GM18951 (cell line): Measurements from ENCODE around the gene PTPRN2.

Experiments used
- POLR2A ChIP-seq: IDR thresholded peaks from 4 replicates; pipeline ENCODE4 v1.6.1; 2011; ENCODE audit warnings: mild to moderate bottlenecking; ENCODE audit not compliant: insufficient read length, insufficient read depth; ENCODE audit errors: extremely low read depth
- in situ Hi-C: fragments of 300-500 bp; cut with MboI; formaldehyde crosslinking; loops from one replicate; pipeline ENCODE4 v1.12.0; 2022; ENCODE audit warnings: low sequenced_read_pairs, mixed read lengths, inconsistent platforms; ENCODE audit not compliant: unreplicated experiment

Gene PTPRN2

DNA sequence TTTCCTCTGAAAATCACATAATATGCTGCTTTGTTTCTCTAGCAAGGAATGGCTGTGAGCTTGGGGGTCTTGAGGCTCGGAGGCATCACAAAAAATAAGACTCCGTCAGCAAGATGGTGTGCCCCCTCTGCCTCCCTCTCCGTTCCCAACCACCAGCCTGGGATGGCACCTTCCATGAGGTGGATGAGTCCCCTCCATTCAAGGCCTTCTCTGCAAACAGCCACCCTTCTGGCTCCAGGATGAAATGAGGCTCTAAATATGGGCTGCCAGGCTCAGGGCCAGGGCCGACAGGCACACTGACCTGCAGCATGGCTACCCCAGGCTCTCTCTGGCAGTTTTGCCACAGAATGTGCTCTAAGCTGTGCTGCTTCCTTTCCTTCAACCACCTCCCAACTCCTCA lies 521.5 kb downstream of the PTPRN2 start:
- no peak for TF ChIP-seq POLR2A
- in situ Hi-C loops = no loop called here

DNA sequence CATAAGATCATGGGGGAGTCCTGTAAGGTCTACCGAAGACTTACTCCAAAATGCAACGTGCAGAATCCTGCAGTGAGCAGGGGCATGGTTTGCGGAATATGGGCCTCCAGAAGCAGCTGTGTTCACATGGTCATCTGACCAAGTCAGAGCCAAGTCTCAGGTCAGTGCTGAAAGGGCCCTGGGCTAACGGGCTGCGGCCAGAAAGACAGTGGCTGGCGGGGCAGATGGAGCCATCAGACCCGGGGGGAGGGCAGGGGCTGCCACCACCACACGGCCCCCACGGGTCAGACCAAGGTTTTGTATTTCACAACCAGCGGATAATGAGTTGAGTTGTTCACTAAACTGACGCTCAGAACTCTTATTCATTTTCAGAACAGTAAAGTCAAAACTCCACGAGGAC lies 522.3 kb downstream of the PTPRN2 start:
- no peak for TF ChIP-seq POLR2A
- in situ Hi-C loops = no loop called here

DNA sequence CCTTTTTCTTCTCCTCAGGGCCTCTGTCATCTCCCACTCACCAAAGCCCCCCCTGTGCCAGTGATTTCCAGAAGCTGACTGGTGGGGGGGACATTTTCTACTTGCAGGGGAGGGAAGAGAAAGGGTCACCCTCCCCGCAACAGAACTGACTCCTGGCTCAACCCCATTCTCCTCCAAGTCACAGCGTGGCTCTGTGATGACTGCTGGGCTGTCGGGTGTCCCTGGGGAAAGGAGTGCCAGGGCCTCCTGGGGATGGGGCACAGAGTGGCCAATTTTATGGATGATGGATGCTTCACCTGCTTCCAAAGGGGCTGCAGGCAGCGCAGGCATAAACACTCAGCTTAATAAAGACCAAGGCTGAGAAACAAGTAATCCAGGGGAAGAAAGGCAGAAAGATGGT lies 523.0 kb downstream of the PTPRN2 start:
- TF ChIP-seq POLR2A = no peak
- in situ Hi-C loops = no loop called here

DNA sequence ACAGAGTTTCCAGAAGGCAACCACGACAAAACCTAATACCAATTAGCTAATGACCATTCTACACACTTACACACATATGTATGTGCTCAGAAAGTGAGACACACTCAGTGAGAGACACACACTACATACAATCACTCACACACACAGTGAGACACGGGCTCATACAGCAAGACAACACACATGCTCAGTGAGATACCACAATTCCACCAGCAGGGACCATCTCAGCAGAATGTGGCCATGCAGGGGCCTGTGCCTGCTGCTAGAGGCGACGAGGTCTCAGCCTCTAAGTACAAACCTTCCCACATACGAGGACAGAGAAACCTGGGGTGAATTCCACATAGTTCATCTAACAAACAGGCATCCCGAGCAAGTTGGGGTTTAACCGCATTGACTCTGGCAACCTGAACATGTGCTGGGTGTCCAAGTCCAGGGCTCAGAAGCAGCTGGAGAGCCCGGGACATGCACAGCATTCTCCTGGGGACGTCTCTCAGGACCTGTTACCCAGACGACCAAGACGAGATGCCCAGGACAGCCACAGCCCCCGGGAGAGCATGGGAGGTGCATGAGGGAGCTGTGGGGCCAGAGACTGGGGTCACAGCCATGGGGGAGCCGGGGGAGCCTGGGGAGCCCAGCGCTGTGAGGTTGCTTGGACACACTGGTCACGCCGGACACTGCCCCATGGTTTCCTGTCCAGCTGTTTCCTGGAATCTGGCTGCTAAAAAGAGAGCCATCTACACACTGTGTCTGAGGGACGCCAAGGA lies 523.6 kb downstream of the PTPRN2 start:
- TF ChIP-seq POLR2A = no peak
- in situ Hi-C loops = no loop called here

DNA sequence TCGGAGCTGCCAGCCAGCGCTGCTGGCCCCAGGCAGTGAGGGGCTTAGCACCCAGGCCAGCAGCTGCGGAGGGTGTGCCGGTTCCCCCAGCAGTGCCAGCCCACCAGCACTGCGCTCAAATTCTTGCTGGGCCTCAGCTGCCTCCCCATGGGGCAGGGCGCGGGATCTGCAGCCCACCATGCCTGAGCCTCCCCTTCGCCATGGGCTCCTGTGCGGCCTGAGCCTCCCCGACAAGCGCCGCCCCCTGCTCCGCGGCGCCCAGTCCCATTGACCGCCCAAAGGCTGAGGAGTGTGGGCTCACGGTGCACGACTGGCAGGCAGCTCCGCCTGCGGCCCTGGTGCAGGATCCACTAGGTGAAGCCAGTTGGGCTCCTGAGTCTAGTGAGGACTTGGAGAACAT lies 525.0 kb downstream of the PTPRN2 start:
- no peak for TF ChIP-seq POLR2A
- in situ Hi-C loops = no loop called here

DNA sequence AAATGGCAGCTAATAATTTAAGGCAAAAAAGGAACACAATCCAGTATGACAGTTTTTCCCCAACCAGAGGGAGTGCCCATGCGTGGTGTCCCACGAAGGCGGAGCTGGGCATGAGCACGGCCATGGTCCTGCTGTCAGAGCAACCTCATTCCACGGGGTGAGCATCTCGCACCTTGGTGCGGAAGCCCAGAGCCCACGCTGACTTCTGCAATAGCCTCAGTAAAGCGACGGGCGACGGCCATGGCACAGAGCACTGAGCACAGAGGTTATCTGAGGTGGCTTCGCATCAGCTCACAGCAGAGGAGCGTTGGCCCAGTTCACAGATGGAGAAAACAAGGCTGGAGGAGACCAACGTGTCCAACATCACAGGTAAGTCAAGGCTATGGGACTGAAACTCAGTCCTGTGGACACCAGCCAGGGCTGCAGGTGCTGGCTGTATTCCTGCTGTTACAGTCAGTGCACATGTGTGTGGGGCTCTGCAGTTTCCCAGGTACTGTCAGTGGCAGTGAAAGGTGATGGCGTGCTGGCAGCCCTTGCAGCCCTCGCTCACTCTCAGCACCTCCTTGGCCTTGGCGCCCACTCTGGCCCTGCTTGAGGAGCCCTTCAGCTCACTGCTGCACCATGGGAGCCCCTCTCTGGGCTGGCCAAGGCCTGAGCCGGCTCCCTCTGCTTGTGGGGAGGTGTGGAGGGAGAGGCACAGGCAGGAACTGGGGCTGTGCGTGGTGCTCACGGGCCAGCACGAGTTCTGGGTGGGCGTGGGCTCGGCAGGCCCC lies 525.6 kb downstream of the PTPRN2 start:
- no peak for TF ChIP-seq POLR2A
- in situ Hi-C loops = no loop called here

DNA sequence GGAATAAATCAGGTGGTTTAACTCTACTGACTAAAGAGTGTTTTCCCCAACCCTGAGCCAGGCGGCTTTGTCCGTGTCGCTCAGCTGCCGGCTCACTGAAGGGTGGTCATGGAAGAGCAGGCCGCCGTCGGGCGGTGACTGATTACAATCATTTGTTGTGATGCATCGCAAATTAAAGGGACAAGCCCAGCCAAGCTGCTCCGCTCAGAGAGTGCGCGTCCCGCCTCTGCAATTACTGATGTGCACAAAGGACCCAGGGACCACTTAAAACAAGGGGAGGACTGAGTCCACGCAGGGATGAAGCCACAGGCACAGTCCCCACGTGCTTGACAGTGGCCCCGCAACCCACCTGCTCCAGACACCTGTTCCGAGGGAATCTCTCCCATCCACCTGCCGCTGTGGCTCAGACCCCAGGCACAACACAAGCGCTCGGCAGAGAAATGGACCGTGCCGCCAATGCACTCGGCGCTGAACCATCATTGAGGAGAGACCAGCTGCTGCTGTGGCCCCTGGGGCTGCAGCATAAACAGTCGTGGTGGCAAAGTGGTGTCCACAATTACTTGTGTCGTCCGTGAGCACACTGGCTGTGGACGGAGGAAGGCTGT lies 526.5 kb downstream of the PTPRN2 start:
- in situ Hi-C loops = no loop called here
- no peak for TF ChIP-seq POLR2A

DNA sequence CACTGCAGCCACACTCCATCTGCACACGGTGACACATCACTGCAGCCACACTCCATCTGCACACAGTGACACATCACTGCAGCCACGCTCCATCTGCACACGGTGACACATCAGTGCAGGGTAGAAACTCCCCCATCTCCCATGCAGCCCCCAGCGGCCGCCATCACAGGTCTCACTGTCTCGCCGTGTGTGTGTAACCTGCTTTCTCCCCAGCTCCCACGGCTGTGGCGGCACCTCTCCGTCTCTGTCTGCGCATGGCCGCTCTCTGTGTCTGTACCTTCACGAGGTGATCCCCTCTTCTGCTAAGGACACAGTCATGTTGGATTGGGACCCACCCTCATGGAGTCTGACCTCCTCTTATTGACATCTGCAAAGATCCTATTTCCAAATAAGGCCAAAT lies 527.4 kb downstream of the PTPRN2 start:
- in situ Hi-C loops = no loop called here
- TF ChIP-seq POLR2A = no peak

DNA sequence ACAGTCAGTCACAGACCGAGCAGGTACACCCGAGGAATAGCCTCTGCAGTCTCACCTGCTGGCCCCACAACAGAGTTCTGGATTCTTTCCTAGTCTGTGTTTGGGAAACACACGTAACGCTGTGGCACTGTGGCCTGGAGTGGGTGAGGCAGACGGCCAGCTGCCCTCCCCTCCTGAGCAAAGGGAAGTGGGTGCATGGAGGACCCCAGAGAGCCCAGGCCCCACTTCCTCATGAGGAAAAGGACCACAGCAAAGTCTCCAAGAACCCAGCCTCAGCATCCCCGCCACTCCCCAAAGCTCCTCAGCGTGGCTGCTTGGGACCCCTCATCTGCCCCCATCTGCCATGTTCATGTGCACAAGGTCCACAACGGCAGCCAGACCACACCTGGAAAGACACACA lies 530.2 kb downstream of the PTPRN2 start:
- TF ChIP-seq POLR2A = no peak
- in situ Hi-C loops = no loop called here

DNA sequence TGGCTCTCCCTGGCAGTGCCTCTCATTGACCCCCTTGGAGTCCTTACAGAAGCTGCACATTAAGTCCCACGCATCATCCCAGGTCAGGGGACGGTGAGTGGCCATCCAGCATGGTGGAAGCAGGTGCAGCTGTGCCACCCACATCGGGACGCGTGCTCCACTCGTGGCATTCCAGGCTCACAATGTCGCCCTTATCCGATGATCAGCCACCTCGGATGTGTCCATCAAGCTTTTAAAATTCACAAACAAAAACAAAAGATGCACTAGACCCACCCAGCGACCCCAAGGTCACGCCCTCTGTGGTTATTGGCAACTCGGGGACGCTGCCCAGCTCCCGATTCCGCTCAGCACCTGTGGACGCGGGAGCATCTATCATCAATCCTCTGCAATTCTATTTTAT lies 530.9 kb downstream of the PTPRN2 start:
- no peak for TF ChIP-seq POLR2A
- in situ Hi-C loops = no loop called here

DNA sequence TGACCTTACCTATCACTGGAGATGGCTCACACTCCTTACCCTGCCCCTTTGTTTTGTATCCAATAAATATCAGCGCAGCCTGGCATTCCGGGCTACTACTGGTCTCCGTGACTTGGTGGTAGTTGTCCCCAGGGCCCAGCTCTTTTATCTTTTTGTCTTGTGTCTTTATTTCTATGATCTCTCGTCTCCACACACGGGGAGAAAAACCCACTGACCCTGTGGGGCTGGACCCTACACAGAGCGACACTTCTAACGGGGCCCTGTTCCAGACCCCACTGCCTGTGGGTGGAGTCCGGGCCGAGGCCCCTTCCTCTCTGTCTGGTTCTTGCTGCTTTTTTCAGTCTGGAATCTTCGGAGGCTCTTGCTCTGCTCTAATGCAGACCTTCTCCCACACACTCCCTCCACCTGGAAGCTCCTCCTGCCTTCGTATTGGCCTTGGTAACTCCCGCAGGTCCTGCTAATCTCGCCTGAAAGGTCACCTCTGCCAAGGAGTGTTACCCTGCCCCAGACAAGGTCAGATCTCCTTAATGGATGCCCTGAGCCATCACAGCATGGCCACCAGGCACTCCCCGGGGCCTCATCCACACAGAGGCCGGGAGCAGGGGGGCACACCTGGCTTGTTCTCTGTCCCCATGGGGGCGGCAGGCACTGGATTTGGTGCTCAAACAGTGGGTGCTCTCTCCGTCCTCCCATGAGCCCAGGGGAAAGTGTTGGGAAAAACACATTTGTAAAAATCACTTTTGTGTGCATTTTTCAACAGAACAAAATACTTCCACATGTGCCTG lies 531.7 kb downstream of the PTPRN2 start:
- TF ChIP-seq POLR2A = no peak
- in situ Hi-C loops = no loop called here

DNA sequence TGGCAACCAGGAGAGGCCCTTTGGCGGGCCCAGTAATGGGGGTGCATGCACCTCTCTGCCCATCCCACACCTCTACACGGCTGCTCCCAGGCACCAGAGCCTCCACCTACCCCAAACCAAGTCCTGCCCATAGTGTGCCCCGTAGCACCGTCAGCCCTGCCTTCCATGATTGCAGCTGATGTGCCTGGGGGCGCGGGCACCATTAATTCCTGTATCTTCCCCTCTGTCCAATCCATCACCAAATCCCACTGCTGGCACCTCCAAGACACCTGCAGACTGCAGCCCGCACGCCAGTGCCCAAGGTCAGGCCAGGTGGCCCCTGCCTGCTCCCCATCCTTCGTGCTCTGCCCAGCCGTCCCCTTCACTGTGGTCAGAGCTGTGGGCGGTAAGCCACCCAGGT lies 533.0 kb downstream of the PTPRN2 start:
- in situ Hi-C loops = no loop called here
- no peak for TF ChIP-seq POLR2A

DNA sequence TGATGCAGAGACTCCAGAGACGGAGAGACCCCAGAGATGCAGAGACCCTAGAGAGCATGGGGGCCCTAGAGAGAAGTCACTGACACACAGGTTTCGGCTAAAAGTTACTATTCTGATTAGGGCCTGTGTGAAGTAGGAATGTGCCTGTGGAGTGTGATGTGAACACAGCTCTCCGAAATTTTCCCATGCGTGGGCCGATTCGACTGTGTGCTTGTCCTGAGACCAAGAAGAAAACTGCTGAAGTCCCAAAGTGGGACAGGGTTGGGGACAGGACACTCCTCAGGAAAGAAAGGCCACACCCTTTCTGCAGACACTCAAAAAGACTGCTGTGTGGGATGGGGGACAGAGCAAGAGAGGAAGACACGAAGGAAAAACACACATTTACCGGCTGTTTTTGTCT lies 533.5 kb downstream of the PTPRN2 start:
- in situ Hi-C loops = no loop called here
- TF ChIP-seq POLR2A = no peak

DNA sequence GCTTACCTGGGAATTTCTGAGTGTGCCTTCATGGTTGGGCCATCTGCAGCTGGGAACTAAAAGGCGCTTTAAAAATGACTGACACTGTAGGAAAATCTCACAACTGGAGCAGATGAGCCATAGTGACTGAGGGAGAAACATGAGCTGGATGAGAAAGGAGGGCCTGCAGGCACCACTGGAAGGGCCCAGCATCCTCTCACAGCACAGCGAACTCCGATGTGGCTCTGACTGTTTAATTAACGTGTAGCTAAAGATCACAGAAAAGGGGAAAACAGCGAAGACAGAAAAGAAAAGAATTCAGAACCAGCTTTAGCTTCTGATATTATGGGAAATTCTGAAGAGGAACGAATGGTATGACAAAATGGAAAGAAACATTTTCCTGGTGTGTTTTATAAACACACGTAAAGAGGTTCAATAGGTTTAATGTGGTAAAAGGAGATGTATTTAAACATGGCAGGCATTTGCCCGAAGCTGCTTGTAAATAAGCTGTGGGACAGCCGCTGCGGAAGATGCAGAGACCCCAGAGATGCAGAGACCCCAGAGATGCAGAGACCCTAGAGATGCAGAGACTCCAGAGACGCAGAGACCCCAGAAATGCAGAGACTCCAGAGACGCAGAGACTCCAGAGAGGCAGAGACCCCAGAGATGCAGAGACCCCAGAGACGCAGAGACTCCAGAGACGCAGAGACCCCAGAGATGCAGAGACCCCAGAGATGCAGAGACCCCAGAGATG lies 534.3 kb downstream of the PTPRN2 start:
- no peak for TF ChIP-seq POLR2A
- in situ Hi-C loops = no loop called here
